ENCODE data around the gene EXOC1L.

EXOC1L gene

DNA sequence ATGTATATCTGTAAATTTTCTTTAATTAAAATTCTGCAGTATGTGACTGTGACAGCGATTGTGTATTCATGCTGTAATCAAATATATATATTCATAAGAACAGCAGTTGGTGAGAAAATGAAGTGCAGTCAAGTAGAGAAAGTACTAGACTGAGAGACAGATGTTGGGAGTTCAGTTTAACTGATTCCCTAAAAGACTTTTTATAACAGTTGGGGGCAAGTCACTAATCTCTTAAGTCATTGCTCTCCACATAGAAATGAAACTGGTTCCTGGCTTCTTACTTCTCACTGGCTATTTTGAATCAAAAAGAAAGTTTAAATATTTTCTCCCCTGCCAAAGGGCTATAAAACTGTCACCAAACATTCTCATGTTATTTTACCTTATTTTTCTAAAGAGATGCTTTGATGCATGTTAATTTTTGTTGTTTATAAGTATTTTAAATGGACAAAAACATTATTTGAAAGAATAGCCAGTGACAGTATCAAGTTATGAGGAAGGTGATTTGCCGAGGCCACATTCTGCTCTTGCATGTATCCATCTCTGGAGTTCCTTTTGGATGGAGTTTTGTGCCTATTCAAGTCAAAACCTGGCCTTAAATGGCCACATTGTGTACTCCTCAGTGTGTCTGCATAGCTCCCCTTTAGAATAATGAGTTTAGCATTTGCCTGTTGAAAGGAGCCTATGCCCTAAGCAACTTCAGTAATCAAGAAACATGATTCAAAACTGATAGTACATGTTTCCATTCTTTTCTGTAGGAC is 64.7 kb downstream of the EXOC1L start:
- TF ChIP-seq, protein P1, sequence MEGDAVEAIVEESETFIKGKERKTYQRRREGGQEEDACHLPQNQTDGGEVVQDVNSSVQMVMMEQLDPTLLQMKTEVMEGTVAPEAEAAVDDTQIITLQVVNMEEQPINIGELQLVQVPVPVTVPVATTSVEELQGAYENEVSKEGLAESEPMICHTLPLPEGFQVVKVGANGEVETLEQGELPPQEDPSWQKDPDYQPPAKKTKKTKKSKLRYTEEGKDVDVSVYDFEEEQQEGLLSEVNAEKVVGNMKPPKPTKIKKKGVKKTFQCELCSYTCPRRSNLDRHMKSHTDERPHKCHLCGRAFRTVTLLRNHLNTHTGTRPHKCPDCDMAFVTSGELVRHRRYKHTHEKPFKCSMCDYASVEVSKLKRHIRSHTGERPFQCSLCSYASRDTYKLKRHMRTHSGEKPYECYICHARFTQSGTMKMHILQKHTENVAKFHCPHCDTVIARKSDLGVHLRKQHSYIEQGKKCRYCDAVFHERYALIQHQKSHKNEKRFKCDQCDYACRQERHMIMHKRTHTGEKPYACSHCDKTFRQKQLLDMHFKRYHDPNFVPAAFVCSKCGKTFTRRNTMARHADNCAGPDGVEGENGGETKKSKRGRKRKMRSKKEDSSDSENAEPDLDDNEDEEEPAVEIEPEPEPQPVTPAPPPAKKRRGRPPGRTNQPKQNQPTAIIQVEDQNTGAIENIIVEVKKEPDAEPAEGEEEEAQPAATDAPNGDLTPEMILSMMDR (IDR thresholded peaks at IDR 0.05; ENCODE audit: poor library complexity, severe bottlenecking) = no peak
- peaks cover 68% of the 10 kb centered on the region for H3K36me3 ChIP-seq (ENCODE audit: low read depth)
- H3K27me3 ChIP-seq (ENCODE audit: insufficient read depth, poor library complexity, severe bottlenecking) = no peaks in the 10 kb centered on the region
- ATAC-seq (ENCODE audit: low read depth) (no peak), DNase-seq (ENCODE audit: low spot score) (no peak)
- H3K27ac ChIP-seq (ENCODE audit: poor library complexity, severe bottlenecking) = no peak overlapping the region
- no peak overlapping the region for H3K4me3 ChIP-seq (ENCODE audit: severe bottlenecking)
- no peaks in the 10 kb centered on the region for H3K4me1 ChIP-seq (ENCODE audit: insufficient read depth, poor library complexity, severe bottlenecking)
- no peaks in the 10 kb centered on the region for H3K9me3 ChIP-seq (ENCODE audit: severe bottlenecking)

DNA sequence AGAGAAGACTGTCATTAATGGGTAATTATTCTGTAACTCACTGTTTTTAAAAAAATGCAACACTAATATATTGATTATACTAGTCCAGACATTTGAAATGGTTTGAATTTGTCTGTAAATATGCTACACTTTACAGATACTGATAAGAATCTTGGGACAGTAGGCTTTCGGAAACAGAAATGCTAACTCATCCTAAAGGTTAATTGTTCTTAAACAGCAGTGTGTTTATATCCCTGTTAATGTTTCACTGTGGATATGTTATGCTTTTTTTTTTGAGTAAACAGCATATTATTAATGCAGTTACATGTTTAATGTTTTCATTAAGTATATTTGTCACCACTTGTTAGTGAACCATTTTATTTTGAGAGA is 65.2 kb downstream of the EXOC1L start:
- peaks cover 66% of the 10 kb centered on the region for H3K36me3 ChIP-seq (ENCODE audit: low read depth)
- H3K27ac ChIP-seq (ENCODE audit: poor library complexity, severe bottlenecking) = no peak overlapping the region
- H3K4me1 ChIP-seq (ENCODE audit: insufficient read depth, poor library complexity, severe bottlenecking) = no peaks in the 10 kb centered on the region
- H3K27me3 ChIP-seq (ENCODE audit: insufficient read depth, poor library complexity, severe bottlenecking) = no peaks in the 10 kb centered on the region
- DNase-seq (ENCODE audit: low spot score) (no peak), ATAC-seq (ENCODE audit: low read depth) (no peak)
- TF ChIP-seq, protein P1 (IDR thresholded peaks at IDR 0.05; ENCODE audit: poor library complexity, severe bottlenecking) = no peak
- no peak overlapping the region for H3K4me3 ChIP-seq (ENCODE audit: severe bottlenecking)
- H3K9me3 ChIP-seq (ENCODE audit: severe bottlenecking) = no peaks in the 10 kb centered on the region
